Fibroblast of skin of left quadriceps (primary cell): ENCODE measurements around the gene BRAF.
"Not testable (repeated sequence)": the region's sequence is repeated elsewhere in the genome, so short reads cannot be mapped to it uniquely, and the experiment has no call there.

ENCODE experiments used
- DNase-seq, 2 experiments: peaks; one replicate each; pipeline ENCODE4 v3.0.0-alpha.2; 2013; ENCODE audit warnings: low read depth in 2 of 2

BRAF gene

GRCh38 chr7:140771826-140772225 lies 152.9 kb downstream of the BRAF start:
- no peak for DNase-seq

GRCh38 chr7:140769852-140770251 lies 154.9 kb downstream of the BRAF start:
- DNase-seq = no peak

GRCh38 chr7:140767418-140767817 lies 157.3 kb downstream of the BRAF start:
- DNase-seq = no peak

- DNase-seq = not testable (repeated sequence)
These were observed 159.3 kb downstream of the BRAF start for GRCh38 chr7:140765441-140765840.

- DNase-seq = not testable (repeated sequence)
These were observed 161.6 kb downstream of the BRAF start for GRCh38 chr7:140763166-140763565.

GRCh38 chr7:140761375-140761774 lies 163.4 kb downstream of the BRAF start:
- not testable (repeated sequence) for DNase-seq

GRCh38 chr7:140754506-140754905 lies 170.2 kb downstream of the BRAF start:
- DNase-seq = no peak

GRCh38 chr7:140752533-140752932 lies 172.2 kb downstream of the BRAF start:
- no peak for DNase-seq

- no peak for DNase-seq
These were observed 178.0 kb downstream of the BRAF start for GRCh38 chr7:140746751-140747150.

GRCh38 chr7:140745266-140746058 lies 179.3 kb downstream of the BRAF start:
- DNase-seq = no peak

GRCh38 chr7:140744005-140744404 lies 180.7 kb downstream of the BRAF start:
- DNase-seq = no peak

GRCh38 chr7:140743255-140743654 lies 181.5 kb downstream of the BRAF start:
- DNase-seq = not testable (repeated sequence)

GRCh38 chr7:140738280-140738679 lies 186.4 kb downstream of the BRAF start:
- no peak for DNase-seq

- DNase-seq = no peak
These were observed 190.0 kb downstream of the BRAF start for GRCh38 chr7:140734729-140735128.

GRCh38 chr7:140734096-140734495 lies 190.6 kb downstream of the BRAF start:
- DNase-seq = no peak

- no peak for DNase-seq
These were observed 192.3 kb downstream of the BRAF start for GRCh38 chr7:140732416-140732815.

- DNase-seq = no peak
These were observed 198.4 kb downstream of the BRAF start for GRCh38 chr7:140726281-140726680.

GRCh38 chr7:140724706-140725105 lies 200.0 kb downstream of the BRAF start:
- no peak for DNase-seq

GRCh38 chr7:140723574-140723973 lies 201.2 kb downstream of the BRAF start:
- DNase-seq = no peak

GRCh38 chr7:140723006-140723405 lies 201.7 kb downstream of the BRAF start:
- DNase-seq = no peak

GRCh38 chr7:140722254-140722653 lies 202.5 kb downstream of the BRAF start:
- DNase-seq = no peak

- no peak for DNase-seq
These were observed 205.0 kb downstream of the BRAF start for GRCh38 chr7:140719721-140720120.

GRCh38 chr7:140714331-140715040 lies 210.2 kb downstream of the BRAF start:
- DNase-seq = no peak
